Activated CD4-positive, alpha-beta memory T cell treated with anti-CD3 and anti-CD28 coated beads, Interleukin-2, amount 10 ng/mL, durations not matched to agents 7 days and 5 days (primary cell): ENCODE results near the gene CNTLN. TPM values are rescaled to one million over a fixed set of nuclear protein-coding genes. Genes with fewer than 3 reads are reported as not detected.
"Not testable (repeated sequence)": the region's sequence is repeated elsewhere in the genome, so short reads cannot be mapped to it uniquely, and the experiment has no call there.

Experiments used
- CTCF ChIA-PET: fragments of 350-600 bp; sonication (Branson Sonifier 250); formaldehyde crosslinking; loops from one replicate; lab custom pipeline; 2021; ENCODE audit warnings: antibody characterized with exemption, inconsistent platforms; lab: Charles Lee
- POLR2A ChIA-PET: fragments of 350-600 bp; sonication (Branson Sonifier 250); formaldehyde crosslinking; loops from one replicate; lab custom pipeline; 2021; ENCODE audit warnings: antibody characterized with exemption; lab: Charles Lee
- DNase-seq: peaks from one replicate; pipeline ENCODE4 v3.0.0-alpha.2; 2020
- H3K27ac Mint-ChIP-seq: one replicate; pipeline ENCODE4 v1.8.0; 2021; ENCODE audit warnings: mild to moderate bottlenecking, mixed read lengths
- H3K27me3 Mint-ChIP-seq: one replicate; pipeline ENCODE4 v1.8.0; 2021; ENCODE audit warnings: mixed read lengths
- H3K36me3 Mint-ChIP-seq: one replicate; pipeline ENCODE4 v1.8.0; 2021; ENCODE audit warnings: low read depth, mixed read lengths
- H3K4me1 Mint-ChIP-seq: one replicate; pipeline ENCODE4 v1.8.0; 2021; ENCODE audit warnings: mixed read lengths
- H3K4me3 Mint-ChIP-seq: one replicate; pipeline ENCODE4 v1.8.0; 2021; ENCODE audit warnings: mild to moderate bottlenecking, mixed read lengths
- H3K9me3 Mint-ChIP-seq: one replicate; pipeline ENCODE4 v1.8.0; 2021; ENCODE audit warnings: mixed read lengths
- total RNA-seq, 2 experiments: library from RNA; stranded (reverse); gene quantifications; one replicate each; pipeline ENCODE4 v1.2.3, GENCODE V29; 2021

The CNTLN gene
- total RNA-seq, 2 experiments from 2014 or later, result 0.25 to 0.28 TPM

DNA sequence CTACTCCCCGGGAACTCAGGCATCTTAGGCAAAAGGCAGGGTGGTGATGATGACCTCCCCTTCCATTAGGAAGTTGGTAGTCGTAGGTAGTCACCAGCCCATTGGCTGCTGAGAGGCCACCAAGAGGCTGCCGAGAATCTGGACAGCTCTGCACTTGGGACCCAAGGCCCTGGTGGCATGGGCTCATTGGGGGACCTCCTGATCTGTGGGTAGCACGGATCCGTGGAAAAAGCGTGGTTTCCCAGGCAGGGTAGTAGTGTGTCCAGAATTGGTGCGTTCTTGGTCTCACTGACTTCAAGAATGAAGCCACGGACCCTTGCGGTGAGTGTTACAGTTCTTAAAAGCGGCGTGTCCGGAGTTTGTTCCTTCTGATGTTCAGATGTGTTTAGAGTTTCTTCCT lies 158.8 kb downstream of the CNTLN start:
- no peak overlapping the region for H3K4me3 Mint-ChIP-seq
- no peak for DNase-seq
- no peaks in the 10 kb centered on the region for H3K4me1 Mint-ChIP-seq
- H3K9me3 Mint-ChIP-seq, result peaks cover 27% of the 10 kb centered on the region
- H3K27me3 Mint-ChIP-seq, result no peaks in the 10 kb centered on the region
- no peaks in the 10 kb centered on the region for H3K36me3 Mint-ChIP-seq
- POLR2A ChIA-PET, result no interaction called here
- H3K27ac Mint-ChIP-seq, result no peak overlapping the region
- CTCF ChIA-PET, result no interaction called here

DNA sequence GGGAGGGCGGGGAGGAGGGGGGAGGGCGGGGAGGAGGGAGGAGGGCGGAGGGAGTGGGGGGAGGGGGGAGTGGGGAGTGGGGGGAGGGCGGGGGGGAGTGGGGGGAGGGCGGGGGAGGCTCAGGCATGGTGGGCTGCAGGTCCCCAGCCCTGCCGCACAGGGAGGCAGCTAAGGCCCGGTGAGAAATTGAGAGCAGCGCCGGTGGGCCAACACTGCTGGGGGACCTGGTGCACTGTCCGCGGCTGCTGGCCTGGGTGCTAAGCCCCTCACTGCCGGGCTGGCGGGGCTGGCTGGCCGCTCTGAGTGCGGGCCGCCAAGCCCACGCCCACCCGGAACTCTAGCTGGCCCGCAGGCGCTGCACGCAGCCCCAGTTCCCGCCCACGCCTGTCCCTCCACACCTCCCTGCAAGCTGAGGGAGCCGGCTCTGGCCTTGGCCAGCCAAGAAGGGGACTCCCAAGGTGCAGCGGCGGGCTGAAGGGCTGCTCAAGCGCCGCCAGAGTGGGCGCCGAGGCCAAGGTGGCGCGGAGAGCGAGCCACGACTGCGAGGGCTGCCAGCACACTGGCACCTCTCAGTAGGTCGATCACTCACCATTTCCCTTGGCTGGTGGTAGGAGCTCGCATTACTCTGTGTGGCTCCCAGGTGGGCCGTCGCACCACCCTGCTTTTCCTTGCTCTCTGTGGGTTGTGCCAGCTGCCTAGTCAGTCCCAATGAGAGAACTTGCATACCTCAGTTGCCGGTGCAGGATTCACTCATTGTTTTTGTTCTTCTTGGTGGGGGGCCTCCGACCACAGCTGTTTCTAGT lies 160.2 kb downstream of the CNTLN start:
- ChIA-PET POLR2A (no interaction called here), CTCF (no interaction called here)
- no peaks in the 10 kb centered on the region for H3K4me1 Mint-ChIP-seq
- no peak overlapping the region for H3K27ac Mint-ChIP-seq
- no peaks in the 10 kb centered on the region for H3K27me3 Mint-ChIP-seq
- H3K9me3 Mint-ChIP-seq, result peaks cover 27% of the 10 kb centered on the region
- no peak overlapping the region for H3K4me3 Mint-ChIP-seq
- H3K36me3 Mint-ChIP-seq, result no peaks in the 10 kb centered on the region
- DNase-seq, result no peak

DNA sequence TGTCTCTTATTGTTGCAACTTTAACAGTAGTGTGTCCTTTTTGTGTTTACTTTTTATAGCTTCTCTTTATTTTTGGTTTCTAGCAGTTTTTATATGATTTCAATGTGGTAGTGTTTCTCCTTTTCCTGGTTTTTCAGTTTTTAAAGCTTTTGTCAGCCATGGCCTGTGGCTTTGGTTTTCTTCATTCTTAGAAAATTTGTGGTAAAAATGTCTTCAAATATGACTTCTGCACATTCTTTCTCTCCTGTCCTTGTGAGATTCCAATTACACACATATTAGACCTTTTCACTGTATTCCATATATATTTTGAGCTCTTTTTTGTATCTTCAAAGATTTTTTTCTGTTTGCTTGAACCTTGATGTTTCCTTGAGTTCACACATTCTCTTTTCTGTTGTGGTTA lies 180.5 kb downstream of the CNTLN start:
- Mint-ChIP-seq H3K36me3 (no peaks in the 10 kb centered on the region), H3K27me3 (no peaks in the 10 kb centered on the region), H3K4me1 (no peaks in the 10 kb centered on the region), H3K27ac (no peak overlapping the region), H3K9me3 (peaks cover 5% of the 10 kb centered on the region), H3K4me3 (no peak overlapping the region)
- no peak for DNase-seq
- ChIA-PET CTCF (no interaction called here), POLR2A (no interaction called here)

DNA sequence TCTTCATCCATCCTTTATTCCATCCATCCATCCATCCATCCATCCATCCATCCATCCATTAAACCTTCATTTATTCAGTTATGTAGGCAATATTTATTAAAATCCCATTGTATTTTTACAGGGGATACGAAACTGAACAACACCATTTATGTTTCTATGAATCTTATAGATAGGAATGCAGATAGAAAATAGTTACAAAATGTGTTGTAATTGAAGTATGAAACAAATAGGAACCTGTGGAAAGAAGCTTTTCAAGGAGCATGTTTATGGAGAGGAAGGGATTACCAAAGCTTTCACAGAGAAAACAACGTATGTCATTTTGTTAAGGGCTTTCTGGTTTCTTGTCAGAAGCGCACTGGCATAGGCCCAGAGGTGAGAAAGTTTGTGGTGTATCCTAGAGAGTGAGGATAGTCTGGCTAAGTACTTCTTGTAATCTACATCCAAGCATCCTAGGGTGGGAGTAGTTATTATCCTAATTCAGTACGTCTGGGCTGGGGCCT lies 184.0 kb downstream of the CNTLN start:
- ChIA-PET POLR2A (no interaction called here), CTCF (no interaction called here)
- H3K9me3 Mint-ChIP-seq, result peaks cover 5% of the 10 kb centered on the region
- H3K4me1 Mint-ChIP-seq, result no peaks in the 10 kb centered on the region
- DNase-seq, result no peak
- H3K36me3 Mint-ChIP-seq, result no peaks in the 10 kb centered on the region
- no peaks in the 10 kb centered on the region for H3K27me3 Mint-ChIP-seq
- no peak overlapping the region for H3K4me3 Mint-ChIP-seq
- no peak overlapping the region for H3K27ac Mint-ChIP-seq

DNA sequence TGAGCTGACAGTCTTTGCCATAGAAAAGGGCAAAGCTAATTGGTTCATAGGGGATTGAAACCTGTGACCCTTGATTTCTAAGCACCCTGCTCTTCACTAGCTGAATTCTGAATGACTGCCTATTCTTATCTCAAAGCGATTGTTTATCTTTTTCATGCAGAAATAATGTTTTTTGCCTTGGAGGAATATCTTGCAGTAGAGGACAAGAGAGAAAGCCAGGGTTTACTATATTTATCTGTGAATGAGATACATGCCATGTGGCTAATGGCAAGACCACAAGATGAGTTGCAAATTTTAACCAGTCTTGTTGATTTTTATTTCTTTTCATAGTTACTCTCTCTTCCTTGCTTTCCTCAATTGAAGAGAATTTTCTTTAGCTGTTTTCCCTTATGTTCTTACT lies 185.0 kb downstream of the CNTLN start:
- Mint-ChIP-seq H3K4me1 (no peaks in the 10 kb centered on the region), H3K27me3 (no peaks in the 10 kb centered on the region), H3K9me3 (peaks cover 5% of the 10 kb centered on the region), H3K36me3 (no peaks in the 10 kb centered on the region), H3K27ac (no peak overlapping the region), H3K4me3 (no peak overlapping the region)
- CTCF ChIA-PET, result no interaction called here
- POLR2A ChIA-PET, result no interaction called here
- DNase-seq, result no peak

DNA sequence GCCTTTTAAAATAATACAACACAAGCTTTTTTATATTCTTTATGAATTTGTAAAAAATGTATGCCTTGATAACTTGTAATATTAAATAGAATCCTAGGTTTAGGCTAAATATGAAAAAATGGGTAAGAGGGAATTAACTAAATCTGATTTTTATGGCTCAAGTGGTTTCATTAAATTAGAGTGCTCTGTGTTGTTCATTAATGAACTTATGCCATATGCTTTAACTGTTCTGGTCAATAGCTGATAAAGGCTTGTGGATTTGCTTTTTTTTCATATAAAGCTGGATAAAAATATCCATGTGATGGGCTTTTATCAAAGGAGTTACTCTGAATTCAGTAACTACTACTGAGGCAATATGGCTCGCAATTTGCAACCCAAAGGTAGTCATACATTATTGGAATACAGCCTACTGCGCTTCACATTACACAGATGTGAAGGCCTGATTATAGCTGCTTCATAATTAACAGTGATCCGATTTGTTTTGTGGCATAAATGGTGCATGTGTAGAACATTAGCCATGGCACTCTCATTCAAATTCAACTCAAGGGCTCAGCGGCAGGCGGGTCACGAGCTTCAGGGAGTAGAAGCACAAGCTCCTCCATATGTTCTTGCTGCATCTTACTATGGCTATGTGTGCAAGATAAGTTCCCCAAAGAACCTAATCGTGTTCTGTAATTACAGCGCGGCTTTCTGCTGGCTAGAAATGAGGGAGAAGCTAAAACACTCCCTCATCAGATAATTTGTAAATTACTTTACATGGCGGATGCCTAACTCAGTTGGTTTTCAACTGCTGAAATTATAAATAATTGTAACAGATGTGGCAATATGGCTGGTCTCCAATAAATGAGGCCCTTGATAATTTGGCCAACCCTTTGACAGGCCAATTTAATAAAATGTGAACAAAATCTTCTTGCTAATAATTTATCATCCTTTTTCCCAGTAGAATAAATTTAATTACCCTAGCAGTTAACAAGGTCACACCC lies 188.3 kb downstream of the CNTLN start:
- DNase-seq, result no peak
- ChIA-PET POLR2A (no interaction called here), CTCF (no interaction called here)
- H3K27me3 Mint-ChIP-seq, result no peaks in the 10 kb centered on the region
- no peaks in the 10 kb centered on the region for H3K4me1 Mint-ChIP-seq
- H3K9me3 Mint-ChIP-seq, result no peaks in the 10 kb centered on the region
- no peak overlapping the region for H3K4me3 Mint-ChIP-seq
- H3K27ac Mint-ChIP-seq, result no peak overlapping the region
- H3K36me3 Mint-ChIP-seq, result no peaks in the 10 kb centered on the region

DNA sequence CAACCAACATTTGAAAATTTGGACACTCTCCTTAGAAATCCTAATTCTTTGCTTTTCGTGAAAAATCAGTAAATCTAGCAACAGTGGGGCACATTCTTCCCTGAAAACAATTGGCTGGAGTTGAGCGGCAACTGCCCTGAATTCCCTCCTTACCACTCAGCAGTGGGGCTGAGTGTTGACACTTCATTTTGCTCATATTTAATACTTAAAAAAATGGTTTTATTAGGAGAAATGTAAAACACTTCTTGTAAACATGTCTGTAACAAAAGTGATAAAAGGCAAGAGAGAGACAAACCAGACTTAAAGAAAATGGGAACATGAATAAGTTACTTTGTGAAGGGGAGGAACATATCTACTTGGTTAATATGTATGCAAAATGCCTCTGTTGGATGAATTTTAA lies 193.5 kb downstream of the CNTLN start:
- Mint-ChIP-seq H3K36me3 (no peaks in the 10 kb centered on the region), H3K27ac (no peak overlapping the region), H3K27me3 (no peaks in the 10 kb centered on the region), H3K4me1 (no peaks in the 10 kb centered on the region), H3K4me3 (no peak overlapping the region), H3K9me3 (no peaks in the 10 kb centered on the region)
- POLR2A ChIA-PET, result no interaction called here
- CTCF ChIA-PET, result no interaction called here
- DNase-seq, result no peak

DNA sequence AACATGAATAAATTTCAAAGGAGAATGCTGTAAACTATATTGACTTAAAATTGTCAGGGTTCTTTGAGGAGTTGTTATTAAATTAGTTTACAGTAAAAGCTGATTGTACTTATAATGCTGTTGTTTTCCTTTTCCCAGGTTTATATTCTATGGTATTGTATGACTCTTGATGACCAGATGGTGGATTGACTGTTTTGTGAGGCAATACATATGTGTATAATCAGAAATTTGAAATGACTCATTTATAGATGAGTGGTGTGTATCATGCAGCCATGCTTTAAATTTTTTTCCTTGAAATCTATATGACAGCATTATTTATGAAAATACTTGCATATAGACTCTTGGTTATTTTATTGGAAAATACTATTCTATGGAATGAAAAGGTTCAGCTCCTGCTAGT lies 195.3 kb downstream of the CNTLN start:
- Mint-ChIP-seq H3K27ac (no peak overlapping the region), H3K9me3 (no peaks in the 10 kb centered on the region), H3K4me3 (no peak overlapping the region), H3K36me3 (no peaks in the 10 kb centered on the region), H3K4me1 (no peaks in the 10 kb centered on the region), H3K27me3 (no peaks in the 10 kb centered on the region)
- CTCF ChIA-PET, result no interaction called here
- POLR2A ChIA-PET, result no interaction called here
- no peak for DNase-seq

DNA sequence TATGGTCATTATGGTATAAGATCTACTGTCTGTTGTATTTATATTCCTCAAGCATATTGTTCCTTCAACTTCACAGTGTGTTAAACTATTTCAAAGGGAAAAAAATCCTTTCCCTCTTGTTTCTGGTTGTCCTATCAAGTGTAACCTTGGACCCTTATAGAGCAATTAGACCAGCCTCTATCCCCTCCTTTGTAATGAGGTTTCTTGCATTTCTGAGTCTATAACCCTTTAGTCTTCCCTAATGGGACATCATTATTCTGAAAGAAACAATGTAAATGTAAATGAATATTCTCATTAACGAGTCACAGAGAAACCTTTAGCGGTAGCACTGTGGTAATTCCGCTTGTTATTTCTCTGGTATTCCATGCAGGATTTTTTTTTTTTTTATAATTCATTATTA lies 197.3 kb downstream of the CNTLN start:
- H3K36me3 Mint-ChIP-seq, result no peaks in the 10 kb centered on the region
- H3K27me3 Mint-ChIP-seq, result no peaks in the 10 kb centered on the region
- H3K9me3 Mint-ChIP-seq, result no peaks in the 10 kb centered on the region
- CTCF ChIA-PET, result no interaction called here
- POLR2A ChIA-PET, result no interaction called here
- H3K27ac Mint-ChIP-seq, result no peak overlapping the region
- H3K4me1 Mint-ChIP-seq, result no peaks in the 10 kb centered on the region
- H3K4me3 Mint-ChIP-seq, result no peak overlapping the region
- no peak for DNase-seq

DNA sequence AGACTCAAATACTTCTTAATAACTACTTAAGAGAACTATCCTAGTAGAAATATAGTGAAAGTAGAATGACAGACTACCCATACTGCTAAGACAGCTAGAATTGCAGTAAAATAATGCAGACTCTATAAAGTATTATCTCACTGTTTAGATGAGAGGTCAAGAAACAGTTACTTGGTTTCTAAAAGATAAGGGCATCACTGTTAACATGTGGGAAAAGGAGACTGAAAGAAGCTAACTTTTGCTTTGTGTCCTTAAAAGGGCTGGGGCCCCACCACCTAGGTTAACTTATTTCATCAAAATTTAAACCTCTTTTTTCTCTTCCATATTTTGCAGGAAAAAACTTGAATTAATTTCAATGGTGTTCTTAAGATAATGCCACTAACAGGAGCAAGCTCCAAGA lies 204.3 kb downstream of the CNTLN start:
- no peak for DNase-seq
- ChIA-PET CTCF (no interaction called here), POLR2A (no interaction called here)
- H3K9me3 Mint-ChIP-seq, result peaks cover 7% of the 10 kb centered on the region
- no peak overlapping the region for H3K4me3 Mint-ChIP-seq
- H3K27ac Mint-ChIP-seq, result no peak overlapping the region
- H3K36me3 Mint-ChIP-seq, result no peaks in the 10 kb centered on the region
- H3K27me3 Mint-ChIP-seq, result no peaks in the 10 kb centered on the region
- no peaks in the 10 kb centered on the region for H3K4me1 Mint-ChIP-seq

DNA sequence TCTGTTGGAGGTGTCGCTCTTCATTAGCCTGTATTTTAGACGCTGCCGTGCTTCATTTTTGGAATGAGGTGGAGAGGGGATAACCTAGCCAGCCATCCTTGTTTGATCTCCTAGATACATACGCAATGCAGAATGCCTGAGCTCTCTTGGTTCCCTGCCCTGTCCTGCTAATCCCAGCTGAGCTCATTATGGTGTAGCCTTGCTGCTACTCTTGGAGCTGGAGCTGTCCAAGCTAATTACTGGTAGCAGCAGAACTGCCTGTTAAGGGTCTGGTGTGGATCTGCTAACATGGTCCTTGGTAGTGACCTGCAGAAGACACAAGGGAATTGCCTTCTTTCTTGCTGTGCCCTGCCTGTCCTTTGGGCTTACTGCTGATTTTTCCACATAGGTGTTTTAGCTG lies 207.9 kb downstream of the CNTLN start:
- ChIA-PET CTCF (no interaction called here), POLR2A (no interaction called here)
- Mint-ChIP-seq H3K4me3 (no peak overlapping the region), H3K4me1 (no peaks in the 10 kb centered on the region), H3K36me3 (no peaks in the 10 kb centered on the region), H3K9me3 (peaks cover 10% of the 10 kb centered on the region), H3K27ac (no peak overlapping the region), H3K27me3 (no peaks in the 10 kb centered on the region)
- no peak for DNase-seq

DNA sequence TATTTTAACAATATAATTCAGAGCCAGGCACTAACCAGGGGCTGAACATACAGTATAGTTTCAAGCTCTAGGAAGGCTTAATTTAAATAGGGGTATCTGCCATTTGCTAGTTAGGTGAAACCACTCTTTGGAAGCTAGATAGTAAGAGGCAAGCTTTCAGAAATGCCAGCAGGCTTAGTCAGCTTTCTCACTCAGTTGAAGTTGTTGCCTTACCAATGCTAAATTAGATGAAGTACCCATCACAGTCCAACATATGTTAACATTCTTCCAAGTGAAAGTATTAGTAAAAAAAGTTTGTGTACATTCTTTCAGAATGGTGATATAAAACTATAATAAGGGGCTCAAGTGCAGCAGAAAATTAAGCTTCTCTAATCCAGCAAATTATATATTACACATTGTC lies 215.0 kb downstream of the CNTLN start:
- peaks cover 12% of the 10 kb centered on the region for H3K9me3 Mint-ChIP-seq
- H3K27me3 Mint-ChIP-seq, result no peaks in the 10 kb centered on the region
- ChIA-PET POLR2A (no interaction called here), CTCF (no interaction called here)
- no peak for DNase-seq
- H3K4me1 Mint-ChIP-seq, result no peaks in the 10 kb centered on the region
- H3K4me3 Mint-ChIP-seq, result no peak overlapping the region
- no peak overlapping the region for H3K27ac Mint-ChIP-seq
- H3K36me3 Mint-ChIP-seq, result no peaks in the 10 kb centered on the region

DNA sequence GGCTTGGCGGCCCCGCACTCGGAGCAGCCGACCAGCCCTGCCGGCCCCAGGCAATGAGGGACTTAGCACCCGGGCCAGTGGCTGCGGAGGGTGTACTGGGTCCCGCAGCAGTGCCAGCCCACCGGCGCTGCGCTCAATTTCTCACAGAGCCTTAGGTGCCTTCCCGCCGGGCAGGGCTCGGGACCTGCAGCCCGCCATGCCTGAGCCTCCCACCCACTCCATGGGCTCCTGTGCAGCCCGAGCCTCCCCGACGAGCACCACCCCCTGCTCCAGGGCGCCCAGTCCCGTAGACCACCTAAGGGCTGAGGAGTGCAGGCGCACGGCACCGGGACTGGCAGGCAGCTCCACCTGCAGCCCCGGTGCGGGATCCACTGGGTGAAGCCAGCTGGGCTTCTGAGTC lies 219.2 kb downstream of the CNTLN start:
- DNase-seq, CTCF ChIA-PET, H3K4me3 Mint-ChIP-seq, H3K27me3 Mint-ChIP-seq, H3K27ac Mint-ChIP-seq, H3K4me1 Mint-ChIP-seq, H3K36me3 Mint-ChIP-seq, POLR2A ChIA-PET, H3K9me3 Mint-ChIP-seq: not testable (repeated sequence)
